A549 (cell line): ENCODE data around the gene VIPR2.

Source experiments
- CBX8 ChIP-seq: fragments of 200-600 bp; sonication (generic); IDR thresholded peaks from 2 replicates; pipeline ENCODE4 v1.6.1; 2016
- CHD2 ChIP-seq: fragments of 150-350 bp; IDR thresholded peaks from 2 replicates; pipeline ENCODE4 v1.6.1; 2014; ENCODE audit warnings: low read length; ENCODE audit not compliant: partially characterized antibody
- CTCF ChIP-seq: fragments of >200 bp; sonication (Bioruptor Twin); formaldehyde crosslinking; IDR thresholded peaks from 3 replicates; pipeline ENCODE4 v1.5.1; 2016
- EP300 ChIP-seq, 2 experiments: fragments of >200 bp; sonication (Bioruptor Twin); formaldehyde crosslinking; IDR thresholded peaks; 2 replicates in 1 of 2; 3 replicates in 1 of 2; pipeline ENCODE4 v1.6.1; 2016 to 2017
- HES2 ChIP-seq: fragments of >200 bp; sonication (Bioruptor Twin); formaldehyde crosslinking; IDR thresholded peaks from 2 replicates; pipeline ENCODE4 v1.6.1; 2016
- KDM5A ChIP-seq: fragments of 200-600 bp; sonication (generic); IDR thresholded peaks from 2 replicates; pipeline ENCODE4 v1.6.1; 2016; ENCODE audit warnings: antibody characterized with exemption, mild to moderate bottlenecking
- MAZ ChIP-seq: fragments of 150-350 bp; IDR thresholded peaks from 2 replicates; pipeline ENCODE4 v1.6.1; 2014; ENCODE audit warnings: antibody characterized with exemption, low read depth, low read length, borderline replicate concordance
- NR3C1 ChIP-seq: fragments of >200 bp; sonication (Bioruptor Twin); formaldehyde crosslinking; IDR thresholded peaks from 3 replicates; pipeline ENCODE4 v1.6.1; 2017
- POLR2A ChIP-seq: IDR thresholded peaks from 2 replicates; pipeline ENCODE4 v1.6.1; 2012; ENCODE audit warnings: mild to moderate bottlenecking, low read length
- REST ChIP-seq: fragments of 200-600 bp; sonication (generic); IDR thresholded peaks from 2 replicates; pipeline ENCODE4 v1.6.1; 2016; ENCODE audit warnings: antibody characterized with exemption, mild to moderate bottlenecking, moderate library complexity
- RFX5 ChIP-seq: fragments of 450-650 bp; IDR thresholded peaks from 2 replicates; pipeline ENCODE4 v1.7.1; 2014; ENCODE audit warnings: antibody characterized with exemption, mild to moderate bottlenecking, moderate library complexity
- SMC3 ChIP-seq: fragments of >200 bp; sonication (Bioruptor Twin); formaldehyde crosslinking; IDR thresholded peaks from 3 replicates; pipeline ENCODE4 v1.6.1; 2018; ENCODE audit warnings: inconsistent platforms
- USF2 ChIP-seq: fragments of 450-650 bp; IDR thresholded peaks from 2 replicates; pipeline ENCODE4 v1.6.1; 2014; ENCODE audit warnings: antibody characterized with exemption

GRCh38 chr7:159121068-159121467 lies 23.6 kb downstream of the VIPR2 start:
- TF ChIP-seq CHD2 (no peak), KDM5A (no peak), CTCF (no peak), CBX8 (no peak), POLR2A (no peak), SMC3 (no peak), REST (no peak), NR3C1 (no peak), HES2 (no peak), USF2 (no peak), MAZ (no peak), EP300 (IDR thresholded peaks at IDR 0.05) (no peak), RFX5 (no peak)
